A549 (cell line): ENCODE measurements around the gene SH3RF3. TPM values are rescaled to one million over a fixed set of nuclear protein-coding genes. Genes with fewer than 3 reads are reported as not detected.

Experiments
- ATAC-seq, 2 experiments: fragments of 200-7000 bp in 1 of 2; fragments of >200 bp in 1 of 2; cut with Nextera tagmentation in 1 of 2; cut with Tn5 transposase in 1 of 2; 3 replicates each; pipeline versions ENCODE4 v1.8.0 to v1.9.1; 2018 to 2020; ENCODE audit warnings: mild to moderate bottlenecking in 1 of 2, moderate library complexity in 1 of 2
- CTCF ChIA-PET: fragments of 300-600 bp; sonication (Branson Sonifier 250); formaldehyde crosslinking; extraction: SDS; loops from one replicate; lab custom pipeline; 2021; ENCODE audit warnings: antibody characterized with exemption, inconsistent platforms; lab: Yijun Ruan, JAX
- POLR2A ChIA-PET: fragments of 350-600 bp; formaldehyde crosslinking; extraction: SDS; loops from one replicate; lab custom pipeline; 2021; ENCODE audit warnings: antibody characterized with exemption, inconsistent platforms; lab: Yijun Ruan, JAX
- DNase-seq, 2 experiments: peaks; one replicate each; pipeline versions ENCODE4 v3.0.0 to v3.0.0-alpha.2; 2011 to 2016; ENCODE audit warnings: low read depth in 1 of 2, low spot score in 1 of 2
- FAIRE-seq: peaks from 2 replicates; lab custom pipeline; 2011; peaks lifted over from hg19 to GRCh38; lab: Jason Lieb, UNC
- H3K27ac ChIP-seq, 2 experiments: fragments of >200 bp; sonication (Bioruptor Twin); formaldehyde crosslinking; 3 replicates each; pipeline ENCODE4 v1.5.1; 2016 to 2017
- H3K4me1 ChIP-seq: fragments of >200 bp; sonication (Bioruptor Twin); formaldehyde crosslinking; 3 replicates; pipeline ENCODE4 v1.6.1; 2016
- H3K4me2 ChIP-seq: fragments of >200 bp; sonication (Bioruptor Twin); formaldehyde crosslinking; 3 replicates; pipeline ENCODE4 v1.6.1; 2016
- H3K4me3 ChIP-seq: fragments of >200 bp; sonication (Bioruptor Twin); formaldehyde crosslinking; 3 replicates; pipeline ENCODE4 v1.5.1; 2016
- H3K9me3 ChIP-seq: fragments of >200 bp; sonication (Bioruptor Twin); formaldehyde crosslinking; 3 replicates; pipeline ENCODE4 v1.6.1; 2016
- CBX2 ChIP-seq: fragments of 200-600 bp; sonication (generic); IDR thresholded peaks from 2 replicates; pipeline ENCODE4 v1.6.1; 2016; ENCODE audit warnings: low read depth, mild to moderate bottlenecking, borderline replicate concordance
- CEBPB ChIP-seq, 2 experiments: fragments of >200 bp in 1 of 2; sonication (Bioruptor Twin) in 1 of 2; formaldehyde crosslinking in 1 of 2; IDR thresholded peaks; 2 replicates each; pipeline ENCODE4 v1.6.1; 2012 to 2016
- E2F6 ChIP-seq: IDR thresholded peaks from 2 replicates; pipeline ENCODE4 v1.6.1; 2012; ENCODE audit warnings: low read depth, borderline replicate concordance
- EHMT2 ChIP-seq: fragments of 200-600 bp; sonication (generic); IDR thresholded peaks from 2 replicates; pipeline ENCODE4 v1.6.1; 2016; ENCODE audit warnings: antibody characterized with exemption, low read depth, mild to moderate bottlenecking, moderate library complexity
- ESRRA ChIP-seq: fragments of 150-350 bp; IDR thresholded peaks from 2 replicates; pipeline ENCODE4 v1.6.1; 2014; ENCODE audit warnings: mild to moderate bottlenecking, low read length, borderline replicate concordance
- FOSL2 ChIP-seq, 2 experiments: fragments of 450-650 bp in 1 of 2; fragments of >200 bp in 1 of 2; sonication (Bioruptor Twin) in 1 of 2; formaldehyde crosslinking; IDR thresholded peaks; 2 replicates each; pipeline versions ENCODE4 v1.5.0 to v1.6.1; 2016 to 2020; ENCODE audit warnings: mild to moderate bottlenecking in 1 of 2, moderate library complexity in 1 of 2
- FOXS1 ChIP-seq: fragments of 250-450 bp; sonication (Bioruptor Pico); IDR thresholded peaks from 2 replicates; pipeline ENCODE4 v1.5.0; 2020; ENCODE audit warnings: mild to moderate bottlenecking, moderate library complexity
- HOXA7 ChIP-seq: fragments of 250-450 bp; sonication (Bioruptor Pico); IDR thresholded peaks from 2 replicates; pipeline ENCODE4 v1.5.0; 2020; ENCODE audit warnings: mild to moderate bottlenecking, moderate library complexity
- HOXB13 ChIP-seq: fragments of 250-450 bp; sonication (Bioruptor Pico); IDR thresholded peaks from 2 replicates; pipeline ENCODE4 v1.5.0; 2020; ENCODE audit warnings: low read depth, mild to moderate bottlenecking, moderate library complexity
- HOXB5 ChIP-seq: fragments of 250-450 bp; sonication (Bioruptor Pico); IDR thresholded peaks from 2 replicates; pipeline ENCODE4 v1.5.0; 2020; ENCODE audit warnings: mild to moderate bottlenecking, moderate library complexity
- JUN ChIP-seq, 2 experiments: fragments of >200 bp; sonication (Bioruptor Twin); formaldehyde crosslinking; IDR thresholded peaks; 2 replicates in 1 of 2; 3 replicates in 1 of 2; pipeline ENCODE4 v1.6.1; 2016 to 2017
- KDM5A ChIP-seq: fragments of 200-600 bp; sonication (generic); IDR thresholded peaks from 2 replicates; pipeline ENCODE4 v1.6.1; 2016; ENCODE audit warnings: antibody characterized with exemption, mild to moderate bottlenecking
- MAX ChIP-seq: IDR thresholded peaks from 2 replicates; pipeline ENCODE4 v1.6.1; 2012
- PHF8 ChIP-seq: fragments of 200-600 bp; sonication (generic); IDR thresholded peaks from 2 replicates; pipeline ENCODE4 v1.6.1; 2016; ENCODE audit warnings: low read depth, mild to moderate bottlenecking, antibody characterized with exemption, moderate library complexity, borderline replicate concordance
- POLR2AphosphoS2 ChIP-seq: conservative IDR thresholded peaks from 2 replicates; pipeline ENCODE4 v1.6.1; 2012; ENCODE audit warnings: low read length, improper control_type of control experiment, inconsistent platforms
- RFX5 ChIP-seq: fragments of 450-650 bp; IDR thresholded peaks from 2 replicates; pipeline ENCODE4 v1.7.1; 2014; ENCODE audit warnings: antibody characterized with exemption, mild to moderate bottlenecking, moderate library complexity
- SMC3 ChIP-seq: fragments of >200 bp; sonication (Bioruptor Twin); formaldehyde crosslinking; IDR thresholded peaks from 3 replicates; pipeline ENCODE4 v1.6.1; 2018; ENCODE audit warnings: inconsistent platforms
- SREBF2 ChIP-seq: fragments of 450-650 bp; IDR thresholded peaks from 2 replicates; pipeline ENCODE4 v1.6.1; 2014; ENCODE audit warnings: mild to moderate bottlenecking, moderate library complexity
- ZSCAN20 ChIP-seq: fragments of 250-450 bp; sonication (Bioruptor Pico); IDR thresholded peaks from 2 replicates; pipeline ENCODE4 v1.8.0; 2022; ENCODE audit warnings: mild to moderate bottlenecking, moderate library complexity
- WGBS: methylation state at CpG from one replicate; pipeline ENCODE4 v1.1.6; 2017; ENCODE audit errors: missing lambda C conversion rate; 5-methylcytosine and 5-hydroxymethylcytosine counted together
- polyA plus RNA-seq, 4 experiments: library from polyadenylated mRNA; depleted of rRNA in 3 of 4; stranded (reverse); fragments of >200 nt; fragmentation: RNase III in 1 of 4; extraction: RNeasy Plus Mini Kit Qiagen cat#74134 plus additional on column Dnase treatment in 1 of 4; gene quantifications; 2 replicates in 3 of 4; 3 replicates in 1 of 4; pipeline ENCODE4 v1.2.3, GENCODE V29; 2011 to 2017
- TF ChIP-seq, protein P1 (sequence below): fragments of 200-600 bp; sonication (generic); IDR thresholded peaks from 2 replicates; pipeline ENCODE4 v1.6.1; 2016; ENCODE audit warnings: antibody characterized with exemption, mild to moderate bottlenecking, moderate library complexity
- TF ChIP-seq, protein P2 (sequence below): fragments of 250-450 bp; sonication (Bioruptor Pico); IDR thresholded peaks from 2 replicates; pipeline ENCODE4 v1.5.0; 2020; ENCODE audit warnings: low read depth, mild to moderate bottlenecking, moderate library complexity

SH3RF3 gene
- polyA plus RNA-seq, 2 of the 4 experiments (the other 2 are of a cell fraction) = 0.04 to 0.21 TPM

GRCh38 chr2:109410039-109410815 lies 281.2 kb downstream of the SH3RF3 start:
- WGBS = 77% methylated on average over 18 of the region's 22 CpGs
- Histone ChIP-seq H3K9me3 (no peaks in the 10 kb centered on the region), H3K4me1 (no peaks in the 10 kb centered on the region), H3K4me2 (no peak overlapping the region), H3K4me3 (no peak overlapping the region), H3K27ac (no peak overlapping the region)
- ATAC-seq (no peak), FAIRE-seq (no peak), DNase-seq (no peak)
- TF ChIP-seq MAX (no peak), E2F6 (no peak), CEBPB (IDR thresholded peaks at IDR 0.05) (no peak), FOSL2 (IDR thresholded peaks at IDR 0.05) (no peak), FOSL2 (CRISPR knock-in tag; IDR thresholded peaks at IDR 0.05) (no peak)
- CTCF ChIA-PET = interaction anchor here (0.6 to 1.7 kb wide), 2 partner anchors 9 to 1373 kb away, joined by 3 to 5 read pairs; no protein-coding TSS in a partner anchor
- POLR2A ChIA-PET = no interaction called here

DNA sequence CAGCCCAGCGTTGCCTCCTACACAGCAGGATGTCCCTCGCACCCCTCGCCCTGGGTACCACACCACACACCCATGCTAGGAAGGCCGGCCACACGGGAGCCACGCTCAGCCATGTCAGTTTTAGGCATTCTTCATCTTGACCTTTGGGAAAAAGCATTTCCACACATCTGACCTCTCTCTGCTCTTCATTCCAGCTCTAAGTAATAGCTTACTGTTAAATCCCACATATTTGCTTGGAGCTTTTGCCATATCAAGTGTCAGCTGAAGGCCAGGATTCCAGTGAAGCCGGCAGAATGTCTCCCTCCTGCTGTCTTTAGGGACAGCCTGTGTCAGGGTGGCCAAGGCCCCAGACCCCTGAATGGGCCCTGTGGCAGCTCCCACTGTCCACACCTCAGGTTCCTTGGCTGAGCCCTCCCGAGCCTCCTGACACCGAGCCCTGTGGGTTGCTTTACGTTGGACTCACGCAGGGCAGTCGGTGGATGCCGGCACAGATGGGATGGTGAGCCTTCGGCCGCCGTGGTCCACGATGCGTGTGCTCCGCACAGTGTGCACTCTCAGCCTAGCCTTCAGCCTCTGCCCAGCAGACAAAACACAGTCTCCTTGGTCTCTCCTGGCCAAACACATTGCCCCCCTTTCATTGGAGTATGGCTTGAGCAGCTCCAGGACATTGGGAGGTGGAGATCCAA lies 282.8 kb downstream of the SH3RF3 start:
- H3K9me3 ChIP-seq = no peaks in the 10 kb centered on the region
- H3K4me1 ChIP-seq = no peaks in the 10 kb centered on the region
- CTCF ChIA-PET = interaction anchor here (1.7 kb wide), 1 partner anchor 10 kb away, joined by 5 read pairs; no protein-coding TSS in a partner anchor
- ATAC-seq (no peak), DNase-seq (no peak), FAIRE-seq (no peak)
- no peak overlapping the region for H3K4me3 ChIP-seq
- no peak overlapping the region for H3K4me2 ChIP-seq
- WGBS = 78% methylated on average over 12 of the region's 19 CpGs
- TF ChIP-seq, protein P1, sequence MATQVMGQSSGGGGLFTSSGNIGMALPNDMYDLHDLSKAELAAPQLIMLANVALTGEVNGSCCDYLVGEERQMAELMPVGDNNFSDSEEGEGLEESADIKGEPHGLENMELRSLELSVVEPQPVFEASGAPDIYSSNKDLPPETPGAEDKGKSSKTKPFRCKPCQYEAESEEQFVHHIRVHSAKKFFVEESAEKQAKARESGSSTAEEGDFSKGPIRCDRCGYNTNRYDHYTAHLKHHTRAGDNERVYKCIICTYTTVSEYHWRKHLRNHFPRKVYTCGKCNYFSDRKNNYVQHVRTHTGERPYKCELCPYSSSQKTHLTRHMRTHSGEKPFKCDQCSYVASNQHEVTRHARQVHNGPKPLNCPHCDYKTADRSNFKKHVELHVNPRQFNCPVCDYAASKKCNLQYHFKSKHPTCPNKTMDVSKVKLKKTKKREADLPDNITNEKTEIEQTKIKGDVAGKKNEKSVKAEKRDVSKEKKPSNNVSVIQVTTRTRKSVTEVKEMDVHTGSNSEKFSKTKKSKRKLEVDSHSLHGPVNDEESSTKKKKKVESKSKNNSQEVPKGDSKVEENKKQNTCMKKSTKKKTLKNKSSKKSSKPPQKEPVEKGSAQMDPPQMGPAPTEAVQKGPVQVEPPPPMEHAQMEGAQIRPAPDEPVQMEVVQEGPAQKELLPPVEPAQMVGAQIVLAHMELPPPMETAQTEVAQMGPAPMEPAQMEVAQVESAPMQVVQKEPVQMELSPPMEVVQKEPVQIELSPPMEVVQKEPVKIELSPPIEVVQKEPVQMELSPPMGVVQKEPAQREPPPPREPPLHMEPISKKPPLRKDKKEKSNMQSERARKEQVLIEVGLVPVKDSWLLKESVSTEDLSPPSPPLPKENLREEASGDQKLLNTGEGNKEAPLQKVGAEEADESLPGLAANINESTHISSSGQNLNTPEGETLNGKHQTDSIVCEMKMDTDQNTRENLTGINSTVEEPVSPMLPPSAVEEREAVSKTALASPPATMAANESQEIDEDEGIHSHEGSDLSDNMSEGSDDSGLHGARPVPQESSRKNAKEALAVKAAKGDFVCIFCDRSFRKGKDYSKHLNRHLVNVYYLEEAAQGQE = no peak
- TF ChIP-seq, protein P2, sequence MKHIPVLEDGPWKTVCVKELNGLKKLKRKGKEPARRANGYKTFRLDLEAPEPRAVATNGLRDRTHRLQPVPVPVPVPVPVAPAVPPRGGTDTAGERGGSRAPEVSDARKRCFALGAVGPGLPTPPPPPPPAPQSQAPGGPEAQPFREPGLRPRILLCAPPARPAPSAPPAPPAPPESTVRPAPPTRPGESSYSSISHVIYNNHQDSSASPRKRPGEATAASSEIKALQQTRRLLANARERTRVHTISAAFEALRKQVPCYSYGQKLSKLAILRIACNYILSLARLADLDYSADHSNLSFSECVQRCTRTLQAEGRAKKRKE (CRISPR knock-in tag) = no peak
- TF ChIP-seq KDM5A (no peak), EHMT2 (no peak), PHF8 (no peak), FOSL2 (IDR thresholded peaks at IDR 0.05) (no peak), FOSL2 (CRISPR knock-in tag; IDR thresholded peaks at IDR 0.05) (no peak), ESRRA (no peak), HOXA7 (no peak), SREBF2 (no peak), RFX5 (no peak), ZSCAN20 (CRISPR knock-in tag) (no peak), CBX2 (no peak), HOXB5 (no peak), HOXB13 (CRISPR knock-in tag) (no peak), JUN (IDR thresholded peaks at IDR 0.05) (no peak), SMC3 (no peak), POLR2AphosphoS2 (no peak), FOXS1 (CRISPR knock-in tag) (no peak), E2F6 (no peak)
- no peak overlapping the region for H3K27ac ChIP-seq
- POLR2A ChIA-PET = no interaction called here
